Muscle of arm (tissue), 12 donors: ENCODE measurements around the gene UBLCP1. TPM values are rescaled to one million over a fixed set of nuclear protein-coding genes. Genes with fewer than 3 reads are reported as not detected.

Experiments used
- polyA plus RNA-seq, 12 donors: library from polyadenylated mRNA; unstranded; fragments of 120-200 nt; gene quantifications; one replicate each; pipeline ENCODE4 v1.2.1, GENCODE V29; 2013; ENCODE audit not compliant: insufficient read length in 12 of 12

UBLCP1 gene
- polyA plus RNA-seq, 12 donors, result 16.6 to 30.4 (median 26.4) TPM; not detected in 1

Other genes starting within 250 kb of the UBLCP1 start
- 1,000 to 10,000 TPM in 1 of 12 donors, 10 to 100 TPM in 11; 16.2 to 1,015 (median 21.5) TPM for gene EBF1, start 163.4 kb upstream of the UBLCP1 start, polyA plus RNA-seq
- 10 to 100 TPM in 11 of 12 donors, not detected in 1; 25.1 to 64.3 (median 37.0) TPM for gene RNF145, start 53.7 kb upstream of the UBLCP1 start, polyA plus RNA-seq
- under 1 TPM in 2 of 12 donors, not detected in 10; 0.06 to 0.12 TPM for gene IL12B, start 67.2 kb downstream of the UBLCP1 start, polyA plus RNA-seq